Left colon (tissue), 2 donors: Measurements from ENCODE around the gene MTOR. TPM values are rescaled to one million over a fixed set of nuclear protein-coding genes. Genes with fewer than 3 reads are reported as not detected.
"Not testable (repeated sequence)": the region's sequence is repeated elsewhere in the genome, so short reads cannot be mapped to it uniquely, and the experiment has no call there.

Experiments used
- ATAC-seq: fragments of 200-7000 bp; cut with Tn5 transposase; one replicate; pipeline ENCODE4 v1.9.1; 2020; ENCODE audit warnings: mild to moderate bottlenecking, moderate library complexity
- DNase-seq, 2 donors: peaks; one replicate each; pipeline ENCODE4 v3.0.0-alpha.2; 2020
- intact Hi-C, 2 donors: fragments of 100-400 bp; cut with DNase I in 1 of 2; cut with micrococcal nuclease in 1 of 2; formaldehyde crosslinking; loops; one replicate each; pipeline versions ENCODE4 v1.11.2 to v1.14.0; 2022; cut with DNase I, micrococcal nuclease
- total RNA-seq, 2 donors: library from RNA; stranded (reverse); fragmentation: NEBNext Ultra II Directional; extraction: Animal tissue kit (Norgen Biotek cat#: 25700); gene quantifications; one replicate each; pipeline ENCODE4 v1.2.1, GENCODE V29; 2021
- donor health status: DM: no; HTN: no; CAD: no.
- donor health status: DM: yes; HTN: yes; CAD: no.

MTOR gene
- total RNA-seq, 2 donors from 2014 or later, result 31.0 to 40.1 TPM

DNA sequence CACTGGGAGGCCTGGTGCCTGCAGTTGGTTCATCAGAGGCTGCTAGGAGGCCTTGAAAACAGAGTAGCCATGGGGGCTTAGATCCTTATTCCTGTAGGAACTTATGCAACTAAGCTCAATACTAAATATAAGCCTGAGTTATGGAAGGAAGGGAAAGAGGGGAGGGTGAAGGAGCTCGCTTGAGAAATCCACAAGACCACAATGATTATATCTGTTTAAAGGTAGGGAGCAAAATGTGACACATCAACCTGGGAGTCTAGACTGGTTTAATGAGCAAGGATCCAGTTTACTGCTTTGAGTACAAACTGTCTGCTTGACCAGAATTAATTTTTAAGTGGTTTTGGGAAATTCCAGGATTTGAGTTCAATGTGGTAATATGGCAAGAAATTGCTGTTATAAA is 93.6 kb downstream of the MTOR start:
- intact Hi-C loops, result no loop called here
- DNase-seq (no peak), ATAC-seq (no peak)

DNA sequence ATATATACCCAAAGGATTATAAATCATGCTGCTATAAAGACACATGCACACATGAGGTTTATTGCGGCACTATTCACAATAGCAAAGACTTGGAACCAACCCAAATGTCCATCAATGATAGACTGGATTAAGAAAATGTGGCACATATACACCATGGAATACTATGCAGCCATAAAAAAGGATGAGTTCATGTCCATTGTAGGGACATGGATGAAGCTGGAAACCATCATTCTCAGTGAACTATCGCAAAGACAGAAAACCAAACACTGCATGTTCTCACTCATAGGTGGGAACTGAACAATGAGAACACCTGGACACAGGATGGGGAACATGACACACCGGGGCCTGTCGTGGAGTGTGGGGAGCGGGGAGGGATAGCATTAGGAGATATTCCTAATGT is 95.6 kb downstream of the MTOR start:
- ATAC-seq, DNase-seq, intact Hi-C loops: not testable (repeated sequence)

DNA sequence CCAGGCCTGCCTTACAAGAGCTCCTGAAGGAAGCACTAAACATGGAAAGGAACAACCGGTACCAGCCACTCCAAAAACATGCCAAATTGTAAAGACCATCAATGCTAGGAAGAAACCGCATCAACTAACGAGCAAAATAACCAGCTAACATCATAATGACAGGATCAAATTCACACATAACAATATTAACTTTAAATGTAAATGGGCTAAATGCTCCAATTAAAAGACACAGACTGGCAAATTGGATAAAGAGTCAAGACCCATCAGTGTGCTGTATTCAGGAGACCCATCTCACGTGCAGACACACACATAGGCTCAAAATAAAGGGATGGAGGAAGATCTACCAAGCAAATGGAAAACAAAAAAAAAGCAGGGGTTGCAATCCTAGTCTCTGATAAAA is 99.6 kb downstream of the MTOR start:
- ATAC-seq, DNase-seq, intact Hi-C loops: not testable (repeated sequence)

DNA sequence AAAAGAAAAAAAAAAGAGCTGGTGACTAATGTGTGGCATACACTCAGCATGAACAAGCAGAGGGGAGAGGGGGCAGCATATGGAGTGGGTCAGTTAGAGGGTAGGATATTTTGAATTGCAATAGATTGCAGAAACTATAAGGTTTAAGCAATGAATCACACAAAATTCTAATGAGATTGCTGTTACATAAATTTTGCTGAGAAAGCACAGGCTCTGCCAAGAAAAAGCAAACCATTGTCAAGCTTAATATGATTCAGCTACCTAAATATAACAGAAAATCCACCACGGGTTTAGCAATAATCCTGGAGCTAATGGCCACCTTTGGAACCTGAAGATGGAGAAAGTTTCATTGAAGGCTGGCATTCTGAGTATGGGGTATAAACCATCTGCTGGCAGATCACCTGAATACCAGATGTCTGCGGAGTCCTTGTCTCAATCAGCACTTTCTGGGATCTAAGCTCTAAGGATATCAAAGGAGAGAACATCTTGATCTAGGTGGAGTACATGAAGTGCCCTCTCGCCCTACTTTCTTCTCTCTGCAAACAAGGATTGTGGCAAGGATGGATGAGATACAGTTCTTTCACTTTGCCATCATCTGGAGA is 103.5 kb downstream of the MTOR start:
- DNase-seq (no peak), ATAC-seq (no peak)
- intact Hi-C loops, result no loop called here

DNA sequence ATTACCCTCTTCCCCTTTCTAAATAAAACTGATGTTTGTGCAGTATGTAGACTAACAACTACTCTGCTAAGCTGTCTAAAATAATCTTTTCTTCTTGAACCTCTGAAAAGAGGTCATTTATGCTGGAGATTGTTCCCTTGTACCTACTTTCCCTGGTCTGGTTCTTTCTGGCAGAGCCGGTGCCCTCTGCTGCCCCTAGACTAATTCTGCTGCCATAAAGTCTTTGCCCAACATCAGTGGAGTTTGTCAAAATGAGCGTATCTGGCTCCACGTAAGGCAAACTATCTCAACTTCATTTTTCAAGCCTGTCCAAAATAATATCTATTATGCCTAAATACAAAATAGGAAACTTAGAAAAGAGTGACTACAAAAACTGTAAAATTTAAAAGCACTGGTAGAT is 104.1 kb downstream of the MTOR start:
- no peak for ATAC-seq
- intact Hi-C loops, result no loop called here

DNA sequence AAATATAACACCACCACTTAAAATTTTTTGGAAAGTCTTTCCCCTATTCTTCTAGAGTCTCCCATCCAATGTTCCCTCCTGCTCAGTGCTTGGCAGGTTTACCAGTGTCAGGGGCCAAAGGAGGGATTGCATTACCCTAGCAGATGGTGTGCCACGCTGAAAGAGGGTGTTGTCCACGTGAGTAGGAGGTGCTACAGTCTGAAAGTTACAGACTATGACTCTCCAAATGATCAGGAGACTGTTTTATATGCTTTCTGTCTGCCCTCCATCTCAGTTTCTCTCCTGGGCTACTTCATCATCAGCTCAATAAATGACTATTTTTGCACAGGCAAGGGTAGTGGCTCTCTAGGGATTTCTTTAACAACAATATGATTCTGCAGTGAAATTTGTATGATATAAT is 104.5 kb downstream of the MTOR start:
- DNase-seq (peak in 1 of 2 donors; percentile 29), ATAC-seq (peak; percentile 24)
- intact Hi-C loops, result no loop called here

More for the DNA sequence above, 104.1 kb downstream of the MTOR start:
- DNase-seq, result no peak

DNA sequence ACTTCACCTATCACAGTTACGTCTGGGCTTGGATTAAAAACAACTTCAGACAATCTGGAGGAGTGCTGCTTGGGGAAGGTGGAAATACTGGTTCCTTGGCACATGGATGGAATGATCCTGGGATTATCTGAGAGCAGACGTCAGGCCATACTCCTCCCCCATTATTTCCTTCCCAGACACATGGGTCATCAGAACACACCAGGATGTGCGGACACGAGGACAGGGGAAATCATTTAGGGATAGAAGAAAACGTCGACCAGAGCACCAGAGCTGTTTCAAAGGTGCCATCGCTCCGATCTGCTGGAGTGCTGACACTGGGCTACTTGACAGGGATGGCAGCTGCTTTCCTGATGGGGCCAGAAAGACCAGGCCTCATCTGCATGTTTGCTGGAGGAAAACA is 105.0 kb downstream of the MTOR start:
- intact Hi-C loops, result no loop called here
- ATAC-seq (no peak), DNase-seq (no peak)

DNA sequence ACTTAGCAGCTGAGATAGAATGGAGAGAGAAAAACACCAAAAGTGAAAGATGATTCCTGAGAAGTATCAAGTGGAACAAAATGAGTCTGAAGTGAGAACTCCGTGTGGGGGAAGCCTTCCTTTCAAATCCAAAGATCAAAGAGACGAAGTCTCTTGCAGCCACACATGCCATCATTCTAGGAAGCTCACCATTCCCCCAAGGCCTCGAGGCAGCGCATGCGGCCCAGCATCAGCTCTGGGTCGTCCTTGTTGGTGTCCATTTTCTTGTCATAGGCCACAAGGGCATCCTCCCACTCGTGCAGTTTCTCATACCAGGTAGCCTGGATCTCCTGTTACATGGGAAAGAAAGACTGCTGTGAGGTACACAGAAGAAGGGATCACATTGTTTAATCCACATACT is 105.4 kb downstream of the MTOR start:
- DNase-seq, result no peak
- ATAC-seq, result no peak
- intact Hi-C loops, result no loop called here

DNA sequence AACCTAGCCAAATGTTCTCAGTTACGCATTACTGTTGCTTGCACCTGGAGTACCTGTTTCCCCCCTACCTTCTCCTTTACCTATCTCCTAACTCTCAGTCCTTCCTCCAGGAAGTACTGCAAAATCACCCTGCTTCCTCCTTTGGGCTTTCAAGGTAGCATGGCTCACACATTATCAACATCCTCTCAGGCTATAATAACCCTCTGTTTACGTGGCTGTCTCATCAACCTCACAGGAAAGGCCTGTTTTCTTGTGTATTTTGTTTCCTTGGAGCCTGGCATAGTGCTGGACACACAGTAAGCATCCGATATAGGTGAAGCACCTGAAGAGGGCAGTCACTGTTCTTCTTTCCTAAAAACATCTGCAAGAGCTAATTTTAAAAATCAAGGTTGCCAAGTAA is 105.9 kb downstream of the MTOR start:
- ATAC-seq (peak; percentile 54), DNase-seq (no peak)
- intact Hi-C loops, result no loop called here

DNA sequence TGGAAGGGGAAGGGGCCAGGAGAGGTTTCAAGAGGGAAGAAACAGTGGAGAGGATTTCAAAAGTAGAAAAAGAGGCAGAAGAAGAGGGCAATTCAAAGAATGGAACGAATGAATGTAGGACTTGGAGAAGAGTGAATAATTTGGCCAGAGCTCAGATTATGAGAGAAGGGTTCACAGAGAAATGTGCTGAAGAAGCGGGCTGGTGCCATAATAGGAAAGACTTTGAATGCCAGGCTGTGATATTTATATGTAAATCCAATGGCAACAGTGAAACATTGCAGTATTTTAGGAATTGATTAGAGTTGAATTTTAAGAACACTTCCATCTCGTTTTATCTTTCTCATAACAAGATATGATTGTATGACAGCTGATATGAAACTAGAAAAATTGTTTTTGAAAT is 109.2 kb downstream of the MTOR start:
- intact Hi-C loops, result no loop called here
- DNase-seq, result no peak
- no peak for ATAC-seq

DNA sequence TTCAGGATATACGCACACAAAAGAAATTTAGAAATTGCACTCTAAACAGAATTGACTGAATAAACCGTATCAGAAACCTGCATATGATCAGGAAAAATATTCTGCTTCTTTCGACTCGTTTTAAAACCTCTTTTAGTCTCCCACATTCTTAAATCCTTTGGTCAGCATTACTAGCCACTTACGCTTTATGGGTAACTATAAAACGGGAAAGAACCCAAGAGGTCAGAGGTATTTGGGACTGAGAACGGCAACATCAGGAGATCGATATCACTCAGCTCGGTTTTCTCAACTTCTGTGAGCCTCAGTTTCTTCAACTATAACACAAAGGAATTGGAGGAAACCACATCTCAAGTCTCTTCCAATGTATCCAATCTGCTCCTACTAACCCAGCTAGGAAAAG is 109.6 kb downstream of the MTOR start:
- no peak for DNase-seq
- no peak for ATAC-seq
- intact Hi-C loops, result no loop called here

DNA sequence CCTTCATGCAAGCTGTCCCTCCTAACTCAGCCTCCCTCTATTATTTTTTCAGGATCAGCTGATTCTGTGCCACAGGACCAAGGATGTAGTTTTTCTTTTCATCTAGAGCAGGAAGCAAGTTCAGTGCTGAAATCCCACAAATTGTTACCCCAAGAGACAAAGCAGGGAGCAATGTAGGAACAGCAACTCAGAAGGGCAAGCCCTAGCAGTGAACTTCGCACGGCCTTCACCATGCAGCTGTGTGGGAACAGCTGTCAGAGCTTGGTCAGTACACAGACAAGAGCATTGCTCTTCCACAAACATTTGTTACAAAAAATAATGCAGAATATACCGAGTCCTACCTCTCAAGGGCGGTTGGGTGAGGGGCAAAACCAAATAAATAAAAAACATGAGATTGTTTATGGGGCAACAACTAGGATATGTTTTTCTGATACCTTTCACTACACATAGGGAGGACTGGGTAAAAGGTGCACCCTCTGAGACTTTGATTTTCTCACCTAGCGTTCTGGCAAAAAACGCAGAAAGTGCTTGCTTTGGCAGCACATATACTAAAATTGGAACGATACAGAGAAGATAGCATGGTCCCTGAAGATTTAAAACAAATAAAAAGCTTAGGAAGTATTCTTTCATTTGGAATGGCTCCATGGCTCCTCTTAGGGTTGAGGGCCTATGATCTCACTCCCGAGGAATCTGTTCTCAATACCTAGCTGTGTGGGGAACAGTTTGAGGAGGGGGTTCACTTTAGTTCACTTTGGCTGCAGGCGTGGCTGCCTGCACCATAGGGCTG is 110.3 kb downstream of the MTOR start:
- no peak for DNase-seq
- ATAC-seq, result no peak
- intact Hi-C loops, result no loop called here

DNA sequence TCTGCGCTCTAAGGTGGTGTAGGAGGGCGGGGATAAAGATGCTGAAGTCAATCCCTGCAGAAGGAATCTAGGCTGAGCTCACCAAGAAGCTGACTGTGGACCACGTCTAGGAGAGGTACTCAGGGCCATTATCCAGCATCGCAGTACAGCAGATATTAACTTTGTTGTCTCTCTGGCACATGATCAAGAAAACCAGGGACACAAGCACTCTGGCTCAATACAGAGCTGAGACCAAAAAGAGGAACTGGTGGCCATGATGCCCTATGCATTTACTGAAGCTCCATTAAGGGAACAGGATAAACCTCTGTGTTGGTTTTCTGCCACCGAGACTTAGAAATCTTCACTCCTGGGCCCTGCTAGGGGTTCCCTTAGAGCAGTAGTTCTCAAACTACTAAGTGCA is 111.2 kb downstream of the MTOR start:
- intact Hi-C loops, result no loop called here
- DNase-seq (no peak), ATAC-seq (no peak)

DNA sequence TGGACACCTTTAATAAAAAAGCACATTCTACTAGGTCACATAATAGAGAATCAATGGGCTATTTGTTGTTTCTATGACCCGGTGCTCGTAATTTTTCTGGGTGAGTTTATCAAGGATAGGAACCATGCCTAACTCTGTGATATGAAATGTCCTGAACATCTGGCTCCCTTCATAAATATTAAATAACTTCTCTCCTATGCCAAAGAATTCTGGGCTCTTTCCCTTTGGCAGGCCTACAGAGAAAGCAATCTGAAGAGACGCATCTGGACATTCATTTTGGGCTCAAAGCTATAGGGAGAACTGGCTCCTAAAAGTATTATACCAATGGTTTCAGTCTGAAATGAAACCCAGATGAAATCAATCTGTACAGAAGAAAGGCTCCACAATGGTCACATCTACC is 112.0 kb downstream of the MTOR start:
- DNase-seq (no peak), ATAC-seq (no peak)
- intact Hi-C loops, result no loop called here

DNA sequence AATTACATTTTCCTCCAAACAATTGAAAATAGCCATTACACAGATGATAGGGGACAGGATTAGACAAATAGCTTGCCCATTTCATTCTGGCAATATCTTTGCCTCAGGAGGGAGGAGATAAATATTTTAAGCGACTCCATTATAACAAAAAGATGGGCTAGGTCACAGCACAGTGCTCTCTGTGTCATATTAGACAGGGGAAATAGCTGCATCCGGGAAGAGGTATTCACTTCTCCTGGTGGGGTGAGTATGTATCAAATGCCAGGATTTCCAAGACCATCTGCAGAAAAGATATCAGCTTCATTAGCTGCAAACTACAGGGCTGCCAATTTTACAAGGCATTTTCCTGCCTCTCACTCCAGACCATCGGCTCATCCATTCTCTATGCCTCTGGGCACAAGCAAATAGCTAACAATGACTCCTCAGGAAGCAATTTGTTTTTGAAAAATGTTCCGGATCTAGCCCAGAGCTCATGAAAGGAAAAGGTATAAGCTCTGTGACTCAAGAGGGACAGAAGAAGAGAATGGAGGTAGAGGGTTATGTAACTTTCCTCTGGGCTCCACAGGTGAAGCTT is 115.1 kb downstream of the MTOR start:
- DNase-seq (no peak), ATAC-seq (no peak)
- intact Hi-C loops, result no loop called here

DNA sequence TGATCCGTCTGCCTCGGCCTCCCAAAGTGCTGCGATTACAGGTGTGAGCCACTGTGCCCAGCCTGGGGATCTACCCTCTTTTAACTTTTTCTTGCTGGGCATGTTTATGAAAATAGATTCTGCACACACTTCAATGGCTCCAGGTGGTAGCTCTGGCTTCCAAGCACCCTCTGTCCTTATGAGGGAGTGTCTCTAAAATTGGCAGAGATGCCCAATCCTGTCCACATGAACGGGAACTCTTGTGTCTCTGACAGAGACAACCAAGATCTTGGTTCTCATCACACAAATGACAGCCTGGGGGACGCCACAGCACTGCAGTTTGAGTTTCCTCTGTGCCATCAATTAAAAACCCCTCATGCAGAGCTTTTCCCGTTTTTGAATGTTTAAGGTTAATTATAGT is 116.6 kb downstream of the MTOR start:
- DNase-seq, result no peak
- ATAC-seq, result no peak
- intact Hi-C loops, result no loop called here

DNA sequence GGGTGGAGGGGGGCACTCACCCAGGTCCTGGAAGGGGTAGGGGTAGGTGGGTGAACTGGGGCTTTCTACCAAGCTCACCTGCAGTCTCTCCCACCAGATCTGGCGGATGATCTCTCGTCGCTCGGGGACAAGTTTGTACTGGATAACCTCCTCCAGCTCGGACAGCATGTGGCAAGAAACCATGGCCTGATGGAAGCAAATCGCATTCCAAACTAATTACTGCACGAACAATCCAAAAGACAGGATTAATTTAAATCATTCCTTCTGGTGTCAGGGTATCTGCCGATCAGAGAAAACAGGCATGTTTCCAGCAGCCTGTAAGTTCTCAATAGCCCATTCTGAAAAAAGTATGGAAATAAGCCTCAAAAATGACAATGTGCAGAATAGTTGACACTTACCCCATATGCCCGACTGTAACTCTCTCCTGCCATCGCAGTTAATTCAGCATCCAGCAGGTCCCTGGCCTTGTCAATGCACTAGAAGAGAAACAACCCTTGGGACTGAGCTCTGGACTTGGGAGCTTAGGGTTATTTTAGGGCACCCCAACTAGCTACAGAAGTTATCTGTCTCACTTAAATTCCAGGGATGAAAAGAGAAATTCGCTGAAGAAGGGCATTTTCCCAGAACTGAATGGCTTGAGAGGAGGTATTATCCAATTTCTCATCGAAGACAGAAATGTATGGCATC is 117.6 kb downstream of the MTOR start:
- intact Hi-C loops, result no loop called here
- DNase-seq (no peak), ATAC-seq (no peak)

DNA sequence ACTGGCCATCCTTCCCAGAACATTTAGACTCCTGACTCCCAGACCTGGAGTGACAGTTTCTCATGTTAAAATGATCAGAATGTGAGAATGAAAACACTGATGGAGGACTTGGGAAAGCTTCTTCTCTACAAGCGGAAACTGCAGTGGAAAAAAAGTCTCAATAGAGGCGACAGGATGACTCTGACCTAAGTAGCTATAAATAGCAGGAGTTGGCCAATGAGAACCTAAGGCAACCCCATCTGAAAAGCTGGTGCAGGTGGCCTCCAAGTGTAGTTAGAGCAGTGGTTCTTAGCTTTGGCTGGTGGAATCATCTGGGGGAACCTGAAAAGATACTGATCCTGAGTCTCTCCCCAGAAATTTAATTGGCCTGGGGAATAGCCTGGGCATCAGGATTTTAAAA is 118.4 kb downstream of the MTOR start:
- no peak for ATAC-seq
- intact Hi-C loops, result no loop called here

DNA sequence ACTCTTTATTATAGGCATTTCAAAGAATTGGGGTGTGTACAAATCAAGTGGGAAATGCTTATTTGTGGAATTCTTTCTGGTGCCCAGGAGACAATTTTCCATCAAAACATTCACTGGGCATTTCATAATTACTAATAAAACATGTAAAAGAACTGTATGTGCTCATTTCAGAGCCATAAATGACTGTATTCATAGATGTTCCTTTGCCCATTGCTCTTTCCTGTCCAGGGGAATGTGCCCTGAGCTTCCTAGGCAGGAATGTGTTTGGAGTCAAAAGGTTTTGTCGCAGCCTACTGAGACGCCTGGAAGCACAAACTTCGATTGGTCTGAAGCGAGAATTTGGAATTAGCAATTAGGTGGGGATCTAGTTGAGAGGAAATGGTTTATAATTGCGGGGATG is 119.0 kb downstream of the MTOR start:
- ATAC-seq (no peak), DNase-seq (no peak)

More for the DNA sequence above, 118.4 kb downstream of the MTOR start:
- no peak for DNase-seq

More for the DNA sequence above, 119.0 kb downstream of the MTOR start:
- intact Hi-C loops, result no loop called here
